GM18861 (cell line): Measurements from ENCODE around the gene MTHFD1.
A peak's percentile ranks its signal among the peaks of the same experiment; 100 is the strongest.

Experiments used
- ATAC-seq: cut with Tn5 transposase; IDR thresholded peaks from one replicate; pipeline ENCODE4 v1.9.1; 2021; ENCODE audit not compliant: unreplicated experiment

Gene MTHFD1

GRCh38 chr14:64405295-64405694 lies 17.1 kb downstream of the MTHFD1 start:
- ATAC-seq: no peak

GRCh38 chr14:64407329-64407728 lies 19.2 kb downstream of the MTHFD1 start:
- no peak for ATAC-seq

- ATAC-seq: peak; percentile 53
Measured at GRCh38 chr14:64409126-64409920, 21.2 kb downstream of the MTHFD1 start.

- ATAC-seq: peak; percentile 13
Measured at GRCh38 chr14:64410084-64410774, 22.1 kb downstream of the MTHFD1 start.

- ATAC-seq: no peak
Measured at GRCh38 chr14:64411001-64411400, 22.8 kb downstream of the MTHFD1 start.

GRCh38 chr14:64412237-64412636 lies 24.1 kb downstream of the MTHFD1 start:
- no peak for ATAC-seq

GRCh38 chr14:64416348-64416932 lies 28.3 kb downstream of the MTHFD1 start:
- no peak for ATAC-seq

- ATAC-seq: no peak
Measured at GRCh38 chr14:64417055-64417770, 29.1 kb downstream of the MTHFD1 start.

- no peak for ATAC-seq
Measured at GRCh38 chr14:64417771-64418125, 29.6 kb downstream of the MTHFD1 start.

GRCh38 chr14:64419003-64419402 lies 30.9 kb downstream of the MTHFD1 start:
- ATAC-seq: no peak

GRCh38 chr14:64421166-64421565 lies 33.0 kb downstream of the MTHFD1 start:
- no peak for ATAC-seq

- ATAC-seq: no peak
Measured at GRCh38 chr14:64422005-64422404, 33.9 kb downstream of the MTHFD1 start.

GRCh38 chr14:64422756-64423155 lies 34.6 kb downstream of the MTHFD1 start:
- no peak for ATAC-seq

GRCh38 chr14:64423987-64424386 lies 35.8 kb downstream of the MTHFD1 start:
- no peak for ATAC-seq

GRCh38 chr14:64434528-64434927 lies 46.4 kb downstream of the MTHFD1 start:
- no peak for ATAC-seq

- no peak for ATAC-seq
Measured at GRCh38 chr14:64438181-64438841, 50.2 kb downstream of the MTHFD1 start.

GRCh38 chr14:64439141-64439540 lies 51.0 kb downstream of the MTHFD1 start:
- ATAC-seq: no peak

- no peak for ATAC-seq
Measured at GRCh38 chr14:64440494-64440893, 52.3 kb downstream of the MTHFD1 start.

- ATAC-seq: no peak
Measured at GRCh38 chr14:64442300-64442988, 54.3 kb downstream of the MTHFD1 start.

- ATAC-seq: no peak
Measured at GRCh38 chr14:64444140-64444539, 56.0 kb downstream of the MTHFD1 start.
